Cerebellar nuclear complex (tissue), 1 donor: ENCODE data around the gene PTBP1.
"Not testable (repeated sequence)": the region's sequence is repeated elsewhere in the genome, so short reads cannot be mapped to it uniquely, and the experiment has no call there.

Experiments
- DNase-seq, 2 experiments: peaks; one replicate each; lab custom pipeline; 2025; lab: John Stamatoyannopoulos, UW

PTBP1 gene

DNA sequence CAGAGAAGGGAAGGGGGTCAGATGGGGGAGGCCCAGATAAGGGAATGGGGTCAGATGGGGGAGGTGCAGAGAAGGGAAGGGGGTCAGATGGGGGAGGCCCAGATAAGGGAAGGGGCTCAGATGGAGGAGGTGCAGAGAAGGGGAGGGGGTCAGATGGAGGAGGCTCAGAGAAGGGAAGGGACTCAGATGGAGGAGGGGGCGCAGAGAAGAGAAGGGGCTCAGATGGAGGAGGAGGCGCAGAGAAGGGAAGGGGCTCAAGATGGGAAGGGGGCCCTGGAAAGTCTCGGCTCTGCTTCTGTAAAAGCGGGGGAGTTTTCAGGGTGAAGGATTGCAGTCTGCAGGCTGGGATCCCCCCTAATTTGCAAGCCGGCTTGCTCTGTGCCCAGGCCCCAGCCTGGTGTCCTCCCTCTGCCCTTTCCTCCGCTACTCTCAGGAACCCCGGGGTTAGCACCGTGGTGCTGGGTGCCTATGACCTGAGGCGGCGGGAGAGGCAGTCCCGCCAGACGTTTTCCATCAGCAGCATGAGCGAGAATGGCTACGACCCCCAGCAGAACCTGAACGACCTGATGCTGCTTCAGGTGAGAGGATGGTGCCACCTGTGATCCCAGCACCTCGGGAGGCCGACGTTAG lies 32.0 kb downstream of the PTBP1 start:
- no peak for DNase-seq

GRCh38 chr19:831407-832369 lies 34.4 kb downstream of the PTBP1 start:
- no peak for DNase-seq

DNA sequence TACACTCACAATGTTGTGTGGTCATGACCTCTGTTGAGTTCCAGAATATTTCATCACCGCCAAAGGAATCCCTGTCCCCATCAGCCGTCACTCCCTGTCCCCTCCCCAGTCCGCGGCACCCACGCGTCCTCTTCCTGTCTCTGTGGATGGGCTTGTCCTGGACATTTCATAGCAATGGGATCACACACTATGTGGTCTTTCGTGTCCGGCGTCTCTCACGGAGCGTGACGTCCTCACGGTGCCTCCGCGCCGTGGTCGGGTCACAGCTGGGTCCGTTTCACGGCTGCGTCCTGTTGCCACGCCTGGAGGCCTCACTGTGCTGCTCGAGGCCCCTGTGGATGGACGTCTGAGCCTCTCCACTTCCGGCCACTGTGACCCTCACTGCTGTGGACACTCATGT lies 37.0 kb downstream of the PTBP1 start:
- no peak for DNase-seq

- DNase-seq = no peak
Observed at GRCh38 chr19:835210-835810, 38.1 kb downstream of the PTBP1 start.

DNA sequence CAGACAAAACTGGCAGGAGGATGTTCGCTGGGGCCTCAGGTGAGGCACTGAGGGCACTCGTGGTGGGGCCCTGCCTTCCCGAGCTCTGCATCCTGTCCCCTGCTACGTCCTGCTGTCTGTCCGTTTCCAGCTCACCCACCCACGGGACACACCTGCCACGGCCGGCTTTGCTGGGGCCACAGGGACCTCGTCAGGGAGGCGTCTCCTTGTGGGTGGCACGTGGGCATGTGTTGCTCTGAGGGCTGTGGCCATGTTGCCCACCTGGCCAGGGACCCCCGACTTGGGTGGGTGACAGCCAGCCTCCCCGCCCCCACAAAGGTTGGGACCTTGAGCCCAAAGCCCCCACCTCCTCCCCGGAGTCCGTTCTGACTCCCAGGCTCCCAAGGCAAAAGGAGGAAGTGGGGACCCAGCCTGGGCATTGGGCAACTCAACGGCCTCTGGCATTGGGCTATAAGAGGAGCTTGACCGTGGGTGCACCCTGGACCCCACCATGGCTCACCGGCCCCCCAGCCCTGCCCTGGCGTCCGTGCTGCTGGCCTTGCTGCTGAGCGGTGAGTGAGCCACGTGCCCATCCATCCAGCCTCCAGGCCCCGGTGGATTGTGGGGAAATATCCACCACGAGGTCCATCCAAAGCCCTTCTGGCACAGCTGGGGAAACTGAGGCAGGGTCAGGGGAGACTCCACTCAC lies 43.4 kb downstream of the PTBP1 start, which contains the start of gene PRTN3:
Gene PRTN3, plus strand, starts transcription at position 481 of the 688 bp plus-strand sequence. Its CDS starts 10 bp downstream, at position 491.
- no peak for DNase-seq

DNA sequence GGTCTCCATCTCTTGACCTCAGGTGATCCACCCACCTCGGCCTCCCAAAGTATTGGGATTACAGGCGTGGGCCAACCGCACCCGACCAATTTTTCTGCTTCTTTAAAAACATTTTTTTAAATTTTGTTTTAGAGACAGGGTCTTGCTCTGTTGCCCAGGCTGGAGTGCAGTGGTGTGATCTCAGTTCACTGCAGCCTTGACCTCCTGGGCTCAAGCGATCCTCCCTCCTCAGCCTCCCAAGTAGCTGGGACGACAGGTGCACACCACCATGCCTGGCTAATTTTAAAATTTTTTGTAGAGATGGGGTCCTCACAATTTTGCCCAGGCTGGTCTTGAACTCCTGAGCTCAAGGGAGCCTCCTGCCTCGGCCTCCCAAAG lies 45.5 kb downstream of the PTBP1 start:
- DNase-seq = not testable (repeated sequence)

- DNase-seq = no peak
Observed at GRCh38 chr19:843180-843835, 46.1 kb downstream of the PTBP1 start.

- DNase-seq = no peak
Observed at GRCh38 chr19:843836-844545, 46.7 kb downstream of the PTBP1 start.

- no peak for DNase-seq
Observed at GRCh38 chr19:844546-844971, 47.3 kb downstream of the PTBP1 start.

GRCh38 chr19:845707-846521 lies 48.7 kb downstream of the PTBP1 start:
- DNase-seq = no peak

- no peak for DNase-seq
Observed at GRCh38 chr19:848386-848921, 51.2 kb downstream of the PTBP1 start.

DNA sequence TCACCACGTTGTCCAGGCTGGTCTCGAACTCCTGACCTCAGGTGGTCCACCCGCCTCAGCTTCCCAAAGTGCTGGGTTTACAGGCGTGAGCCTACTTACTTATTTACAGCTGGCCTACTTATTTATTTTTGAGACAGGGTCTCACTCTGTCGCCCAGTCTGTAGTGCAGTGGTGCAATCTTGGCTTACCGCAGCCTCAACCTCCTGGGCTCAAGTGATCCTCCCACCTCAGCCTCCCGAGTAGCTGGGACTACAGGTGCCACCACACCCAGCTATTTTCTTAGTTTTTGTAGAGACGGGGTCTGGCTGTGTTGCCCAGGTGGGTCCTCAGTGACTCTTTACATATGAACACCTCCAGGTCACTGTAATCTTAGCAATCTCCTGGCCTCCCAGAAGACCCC lies 51.9 kb downstream of the PTBP1 start:
- DNase-seq = not testable (repeated sequence)

DNA sequence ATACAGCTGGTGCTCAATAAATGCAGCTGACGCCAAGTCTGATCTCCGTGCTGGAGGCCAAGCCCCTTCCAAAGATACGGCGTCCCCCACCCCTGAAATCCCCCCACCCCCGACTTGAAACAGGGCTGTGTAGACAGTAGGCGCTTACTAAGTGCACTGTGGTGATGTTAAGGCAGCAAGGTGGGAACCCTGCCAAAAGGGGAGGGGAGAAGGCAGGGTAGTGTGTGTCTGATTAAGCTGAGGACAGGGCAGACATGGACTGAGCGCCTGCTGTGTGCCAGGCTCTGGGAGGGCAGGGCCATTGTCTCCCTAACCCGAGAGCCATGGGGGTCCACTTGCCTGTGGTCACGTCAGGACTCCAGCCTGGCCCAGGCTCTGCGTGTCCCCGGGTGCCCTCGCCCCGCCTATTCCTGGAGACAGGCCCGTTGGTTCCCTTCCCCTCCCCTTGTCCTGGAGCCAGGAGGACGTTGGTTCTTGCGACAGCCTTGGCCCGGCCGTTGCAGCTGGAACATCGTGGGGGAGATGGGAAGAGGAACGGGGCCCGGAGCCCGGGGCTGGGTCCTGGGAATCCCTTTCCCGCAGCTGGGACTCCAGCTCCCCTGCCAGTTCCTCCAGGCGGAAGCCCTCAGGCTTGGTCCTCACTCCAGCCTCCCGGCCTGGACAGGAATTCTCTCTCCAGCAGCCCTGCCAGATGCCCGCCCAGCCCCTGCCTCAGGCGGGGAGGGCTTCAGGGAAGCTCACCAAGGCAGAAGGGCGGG lies 53.1 kb downstream of the PTBP1 start:
- DNase-seq = no peak

DNA sequence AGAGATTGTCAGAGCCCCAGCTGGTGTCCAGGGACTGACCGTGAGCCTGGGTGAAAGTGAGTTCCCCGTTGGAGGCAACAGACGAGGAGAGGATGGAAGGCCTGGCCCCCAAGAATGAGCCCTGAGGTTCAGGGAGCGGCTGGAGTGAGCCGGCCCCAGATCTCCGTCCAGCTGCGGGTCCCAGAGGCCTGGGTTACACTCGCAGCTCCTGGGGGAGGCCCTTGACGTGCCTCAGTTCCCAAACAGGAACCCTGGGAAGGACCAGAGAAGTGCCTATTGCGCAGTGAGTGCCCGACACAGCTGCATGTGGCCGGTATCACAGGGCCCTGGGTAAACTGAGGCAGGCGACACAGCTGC lies 53.7 kb downstream of the PTBP1 start:
- DNase-seq = no peak

DNA sequence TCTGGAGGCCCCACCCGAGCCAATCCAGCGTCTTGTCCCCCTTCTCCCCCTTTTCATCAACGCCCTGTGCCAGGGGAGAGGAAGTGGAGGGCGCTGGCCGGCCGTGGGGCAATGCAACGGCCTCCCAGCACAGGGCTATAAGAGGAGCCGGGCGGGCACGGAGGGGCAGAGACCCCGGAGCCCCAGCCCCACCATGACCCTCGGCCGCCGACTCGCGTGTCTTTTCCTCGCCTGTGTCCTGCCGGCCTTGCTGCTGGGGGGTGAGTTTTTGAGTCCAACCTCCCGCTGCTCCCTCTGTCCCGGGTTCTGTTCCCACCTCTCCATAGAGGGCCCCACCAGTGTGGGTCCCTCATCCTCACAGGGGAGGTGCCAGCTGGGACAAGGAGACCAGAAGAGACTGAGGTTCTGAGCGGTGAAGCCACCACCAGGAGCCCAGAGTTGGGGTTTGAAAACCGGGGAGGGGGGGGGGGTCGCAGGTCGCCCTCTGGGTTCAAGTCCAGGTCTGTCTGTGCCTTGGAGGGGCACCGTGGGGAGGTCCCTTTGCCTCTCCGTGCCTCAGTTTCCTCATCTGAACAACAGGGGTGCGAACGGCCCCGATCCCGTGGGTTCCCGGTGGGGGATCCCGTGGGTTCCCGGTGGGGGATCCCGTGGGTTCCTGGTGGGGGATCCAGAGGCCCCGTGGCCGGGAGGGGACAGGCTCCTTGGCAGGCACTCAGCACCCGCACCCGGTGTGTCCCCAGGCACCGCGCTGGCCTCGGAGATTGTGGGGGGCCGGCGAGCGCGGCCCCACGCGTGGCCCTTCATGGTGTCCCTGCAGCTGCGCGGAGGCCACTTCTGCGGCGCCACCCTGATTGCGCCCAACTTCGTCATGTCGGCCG lies 55.1 kb downstream of the PTBP1 start, which contains the start of gene ELANE:
Gene ELANE, plus strand, starts transcription at position 168 of the 878 bp plus-strand sequence. Its CDS starts 26 bp downstream, at position 194.
- no peak for DNase-seq

- no peak for DNase-seq
Observed at GRCh38 chr19:853014-853585, 55.8 kb downstream of the PTBP1 start.

GRCh38 chr19:853614-854220 lies 56.5 kb downstream of the PTBP1 start:
- DNase-seq = not testable (repeated sequence)
